ENCODE results near the gene MAN1C1. TPM values are rescaled to one million over a fixed set of nuclear protein-coding genes. Genes with fewer than 3 reads are reported as not detected.

MAN1C1 gene
- total and polyA plus RNA-seq, 9 of the 15 experiments (the other 6 are each of a cell fraction or from before 2014, with no cell fraction given) = 0.04 to 0.44 (median 0.10) TPM; not detected in 3

DNA sequence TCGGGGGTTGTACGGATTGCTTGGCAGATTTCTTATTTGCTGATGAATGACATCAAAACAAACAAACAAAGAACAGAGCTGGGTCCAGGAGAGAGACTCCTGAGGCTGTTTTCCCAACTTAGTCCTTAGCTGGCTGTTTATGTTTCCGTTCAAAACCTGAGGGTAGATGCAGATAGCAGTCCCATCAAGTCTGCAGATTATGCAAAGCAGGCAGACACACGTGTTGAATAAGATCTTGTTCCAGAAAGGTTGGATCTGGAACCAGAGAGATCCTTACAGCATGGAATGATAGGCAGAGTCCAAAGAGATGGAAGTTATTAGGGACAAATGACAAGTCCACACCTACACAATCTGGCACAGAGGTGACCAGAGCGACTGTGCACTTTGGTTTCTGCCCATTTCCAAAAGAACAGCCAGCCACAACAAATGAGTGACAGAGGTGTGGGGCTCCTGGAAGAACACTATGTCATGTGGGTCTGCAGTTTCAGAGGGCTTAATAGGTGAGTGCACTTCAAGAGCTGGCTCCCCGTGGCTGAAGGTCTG is 65.5 kb downstream of the MAN1C1 start (continued):
- TF ChIP-seq KLF16 (IDR thresholded peaks at IDR 0.05) (no peak), FOSL1 (tag; conservative IDR thresholded peaks at IDR 0.05) (no peak), ZNF354B (CRISPR knock-in tag; IDR thresholded peaks at IDR 0.05) (no peak), ZNF655 (CRISPR knock-in tag; IDR thresholded peaks at IDR 0.05) (no peak), JUNB (CRISPR knock-in tag; conservative IDR thresholded peaks at IDR 0.05) (no peak), ZC3H11A (IDR thresholded peaks at IDR 0.05; ENCODE audit: low read depth, low read length) (no peak)

DNA sequence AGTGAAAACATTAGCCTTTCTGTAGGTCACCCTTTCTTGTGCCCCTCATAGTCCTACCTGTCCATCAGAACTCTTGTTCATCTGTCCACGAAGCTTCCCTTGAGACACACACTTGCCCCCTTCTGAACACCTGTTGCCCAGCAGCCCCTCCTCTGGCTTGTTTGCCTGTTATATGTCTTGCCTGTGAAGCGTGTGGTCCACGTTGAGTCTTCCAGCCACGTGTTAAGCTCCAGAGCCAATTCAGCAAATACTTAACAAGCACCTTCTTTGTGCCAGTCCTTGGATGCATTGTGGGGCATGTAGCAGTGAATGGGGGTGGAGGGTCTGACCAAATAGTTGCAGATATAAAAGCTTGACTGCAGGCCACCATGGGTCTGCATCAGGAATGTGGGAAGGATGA is 66.6 kb downstream of the MAN1C1 start:
- H3K79me2 ChIP-seq (ENCODE audit: control insufficient read depth, insufficient read depth, low read length) = no peaks in the 10 kb centered on the region
- ChIA-PET CTCF (ENCODE audit: low intra/inter-chr PET ratio) (no interaction called here), POLR2A (no interaction called here)
- H3K9me1 ChIP-seq (ENCODE audit: control insufficient read depth, insufficient read depth, low read length) = no peaks in the 10 kb centered on the region
- H3K27ac ChIP-seq (ENCODE audit: extremely low read depth, low read depth, low read length) = no peak overlapping the region
- no peak for DNase-seq (ENCODE audit: extremely low read depth in 1 of 4, low spot score in 3 of 4)
- no peak overlapping the region for H3K4me3 ChIP-seq
- BruUV-seq (replicated peaks) = no TSS peak
- H3K36me3 ChIP-seq (ENCODE audit: control insufficient read depth, insufficient read depth, low read length) = no peaks in the 10 kb centered on the region
- no peaks in the 10 kb centered on the region for H3K9me3 ChIP-seq (replicated peaks; ENCODE audit: control insufficient read depth, insufficient read depth, low read depth, low read length)
- H3K9ac ChIP-seq (ENCODE audit: insufficient read depth in 1 of 2, low read depth in 2 of 2, low read length in 2 of 2) = no peak overlapping the region
- H3K4me1 ChIP-seq (replicated peaks in 1 of 2; ENCODE audit: control insufficient read depth in 2 of 2, insufficient read depth in 2 of 2, low read length in 2 of 2) = no peaks in the 10 kb centered on the region
- no peak overlapping the region for H3K4me2 ChIP-seq (ENCODE audit: insufficient read depth, low read length)
- H4K20me1 ChIP-seq (replicated peaks; ENCODE audit: control insufficient read depth, insufficient read depth, low read length) = peaks cover 14% of the 10 kb centered on the region
- intact Hi-C loops (cut with micrococcal nuclease) (no loop called here), in situ Hi-C loops (cut with MboI) (no loop called here)
- ATAC-seq = no peak
- H2AFZ ChIP-seq (ENCODE audit: low read depth, low read length) = no peak overlapping the region
- peaks cover 62 to 63% of the 10 kb centered on the region in 2 experiments for H3K27me3 ChIP-seq (ENCODE audit: control insufficient read depth in 2 of 2, insufficient read depth in 2 of 2, low read length in 2 of 2)
- WGBS (ENCODE audit: insufficient coverage, low coverage, missing lambda C conversion rate) = 0% methylated on average over 4 of the region's 4 CpGs
- FAIRE-seq = no peak
- TF ChIP-seq SIRT6 (IDR thresholded peaks at IDR 0.05; ENCODE audit: low read depth, low read length) (no peak), ZNF174 (CRISPR knock-in tag; IDR thresholded peaks at IDR 0.05) (no peak), ZKSCAN1 (IDR thresholded peaks at IDR 0.05; ENCODE audit: low read depth, low read length) (no peak), ZNF780A (CRISPR knock-in tag; IDR thresholded peaks at IDR 0.05) (no peak), ZNF766 (CRISPR knock-in tag; conservative IDR thresholded peaks at IDR 0.05) (no peak), ZNF707 (CRISPR knock-in tag; conservative IDR thresholded peaks at IDR 0.05) (no peak), HDAC2 (IDR thresholded peaks at IDR 0.05) (no peak), HMG20B (CRISPR knock-in tag; IDR thresholded peaks at IDR 0.05) (no peak), FOXK1 (CRISPR knock-in tag; IDR thresholded peaks at IDR 0.05; ENCODE audit: borderline replicate concordance) (no peak), KLF16 (IDR thresholded peaks at IDR 0.05) (no peak), KHSRP (IDR thresholded peaks at IDR 0.05) (no peak), HNRNPUL1 (IDR thresholded peaks at IDR 0.05; ENCODE audit: low read length) (no peak), RB1 (IDR thresholded peaks at IDR 0.05; ENCODE audit: low read depth) (no peak)
